Neural progenitor cell (in vitro differentiated cells): Measurements from ENCODE around the gene HSPA9. TPM values are rescaled to one million over a fixed set of nuclear protein-coding genes. Genes with fewer than 3 reads are reported as not detected.
A peak's percentile ranks its signal among the peaks of the same experiment; 100 is the strongest.

ENCODE experiments used
- DNase-seq: peaks from one replicate; pipeline ENCODE4 v3.0.0-alpha.2; 2016; ENCODE audit warnings: low spot score
- H2AFZ ChIP-seq: fragments of 200-600 bp; sonication (generic); replicated peaks from 2 replicates; pipeline ENCODE4 v1.6.1; 2016; ENCODE audit warnings: antibody characterized with exemption
- H3F3A ChIP-seq: fragments of 200-600 bp; sonication (generic); 2 replicates; pipeline ENCODE4 v1.6.1; 2016; ENCODE audit warnings: antibody characterized with exemption, low read depth
- H3K27ac ChIP-seq: fragments of 200-600 bp; sonication (generic); 2 replicates; pipeline ENCODE4 v1.5.1; 2016; ENCODE audit warnings: mild to moderate bottlenecking
- H3K27me3 ChIP-seq: fragments of 200-600 bp; sonication (generic); 2 replicates; pipeline ENCODE4 v1.6.1; 2016; ENCODE audit warnings: mild to moderate bottlenecking, moderate library complexity
- H3K36me3 ChIP-seq: fragments of 200-600 bp; sonication (generic); 2 replicates; pipeline ENCODE4 v1.5.1; 2016
- H3K4me1 ChIP-seq: fragments of 200-600 bp; sonication (generic); 2 replicates; pipeline ENCODE4 v1.6.1; 2016; ENCODE audit warnings: mixed run types
- H3K4me2 ChIP-seq: fragments of 200-600 bp; sonication (generic); 2 replicates; pipeline ENCODE4 v1.6.1; 2016
- H3K4me3 ChIP-seq: fragments of 200-600 bp; sonication (generic); 2 replicates; pipeline ENCODE4 v1.5.1; 2016
- H3K79me2 ChIP-seq: fragments of 200-600 bp; sonication (generic); 2 replicates; pipeline ENCODE4 v1.6.1; 2016; ENCODE audit warnings: low read depth
- H3K9ac ChIP-seq: fragments of 200-600 bp; sonication (generic); 2 replicates; pipeline ENCODE4 v1.6.1; 2016
- H3K9me3 ChIP-seq: fragments of 200-600 bp; sonication (generic); 2 replicates; pipeline ENCODE4 v1.5.1; 2016; ENCODE audit warnings: low read depth
- H4K20me1 ChIP-seq: fragments of 200-600 bp; sonication (generic); 2 replicates; pipeline ENCODE4 v1.6.1; 2016; ENCODE audit warnings: low read depth
- H3K27ac Mint-ChIP-seq: 3 replicates; pipeline ENCODE4 v1.8.0; 2021; ENCODE audit warnings: mixed read lengths
- H3K27me3 Mint-ChIP-seq: 2 replicates; pipeline ENCODE4 v1.8.0; 2022; ENCODE audit warnings: low read depth, mild to moderate bottlenecking, inconsistent platforms, moderate library complexity, mixed read lengths; ENCODE audit not compliant: insufficient read depth
- H3K36me3 Mint-ChIP-seq: 3 replicates; pipeline ENCODE4 v1.8.0; 2021; ENCODE audit warnings: mixed read lengths
- H3K4me1 Mint-ChIP-seq: 3 replicates; pipeline ENCODE4 v1.8.0; 2021; ENCODE audit warnings: mixed read lengths
- H3K4me3 Mint-ChIP-seq: 3 replicates; pipeline ENCODE4 v1.8.0; 2021; ENCODE audit warnings: mild to moderate bottlenecking, moderate library complexity, mixed read lengths
- H3K9me3 Mint-ChIP-seq: 3 replicates; pipeline ENCODE4 v1.8.0; 2020; ENCODE audit warnings: mixed read lengths
- EZH2 ChIP-seq: fragments of 200-600 bp; sonication (generic); IDR thresholded peaks from 2 replicates; pipeline ENCODE4 v1.6.1; 2017; ENCODE audit warnings: antibody characterized with exemption, mild to moderate bottlenecking, moderate library complexity
- EZH2phosphoT487 ChIP-seq: fragments of 200-600 bp; sonication (generic); IDR thresholded peaks from 2 replicates; pipeline ENCODE4 v1.6.1; 2017; ENCODE audit warnings: antibody characterized with exemption
- total RNA-seq: library from RNA; depleted of rRNA; stranded (reverse); fragments of >200 nt; gene quantifications from 2 replicates; pipeline ENCODE4 v1.2.3, GENCODE V29; 2015; ENCODE audit warnings: low replicate concordance
- TF ChIP-seq, protein P1 (sequence below): fragments of 200-600 bp; sonication (generic); IDR thresholded peaks from 2 replicates; pipeline ENCODE4 v1.5.1; 2017; ENCODE audit warnings: antibody characterized with exemption, mild to moderate bottlenecking

HSPA9 gene
- total RNA-seq, 1 donor from 2014 or later, result 259 TPM

DNA sequence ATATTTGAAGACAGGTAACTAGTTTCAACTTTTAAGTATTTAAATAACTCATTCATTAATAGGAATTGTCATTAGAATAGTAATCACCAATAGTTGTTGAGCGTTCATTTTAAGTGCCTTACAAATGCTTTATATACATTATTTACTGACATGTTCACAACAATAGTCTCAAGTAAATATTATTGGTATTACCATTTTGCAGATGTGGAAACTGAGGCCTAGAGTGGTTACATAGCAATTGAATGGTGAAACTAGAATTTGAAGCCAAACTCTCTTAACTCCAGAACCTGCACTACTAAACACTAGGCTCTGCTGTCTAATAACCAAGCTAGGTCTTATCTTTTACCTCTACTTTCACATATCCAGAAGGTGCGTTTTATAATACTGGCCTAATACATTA lies 4.8 kb upstream of the HSPA9 start:
- Mint-ChIP-seq H3K27me3 (peaks cover 4% of the 10 kb centered on the region), H3K4me3 (no peak overlapping the region), H3K9me3 (no peaks in the 10 kb centered on the region), H3K36me3 (no peaks in the 10 kb centered on the region), H3K4me1 (peaks cover 5% of the 10 kb centered on the region), H3K27ac (no peak overlapping the region)
- no peak overlapping the region for H3K9ac ChIP-seq
- H3K4me3 ChIP-seq, result no peak overlapping the region
- H3K4me2 ChIP-seq, result no peak overlapping the region
- TF ChIP-seq, protein P1, sequence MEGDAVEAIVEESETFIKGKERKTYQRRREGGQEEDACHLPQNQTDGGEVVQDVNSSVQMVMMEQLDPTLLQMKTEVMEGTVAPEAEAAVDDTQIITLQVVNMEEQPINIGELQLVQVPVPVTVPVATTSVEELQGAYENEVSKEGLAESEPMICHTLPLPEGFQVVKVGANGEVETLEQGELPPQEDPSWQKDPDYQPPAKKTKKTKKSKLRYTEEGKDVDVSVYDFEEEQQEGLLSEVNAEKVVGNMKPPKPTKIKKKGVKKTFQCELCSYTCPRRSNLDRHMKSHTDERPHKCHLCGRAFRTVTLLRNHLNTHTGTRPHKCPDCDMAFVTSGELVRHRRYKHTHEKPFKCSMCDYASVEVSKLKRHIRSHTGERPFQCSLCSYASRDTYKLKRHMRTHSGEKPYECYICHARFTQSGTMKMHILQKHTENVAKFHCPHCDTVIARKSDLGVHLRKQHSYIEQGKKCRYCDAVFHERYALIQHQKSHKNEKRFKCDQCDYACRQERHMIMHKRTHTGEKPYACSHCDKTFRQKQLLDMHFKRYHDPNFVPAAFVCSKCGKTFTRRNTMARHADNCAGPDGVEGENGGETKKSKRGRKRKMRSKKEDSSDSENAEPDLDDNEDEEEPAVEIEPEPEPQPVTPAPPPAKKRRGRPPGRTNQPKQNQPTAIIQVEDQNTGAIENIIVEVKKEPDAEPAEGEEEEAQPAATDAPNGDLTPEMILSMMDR, result no peak
- TF ChIP-seq EZH2phosphoT487 (no peak), EZH2 (no peak)
- peaks cover 20% of the 10 kb centered on the region for H3F3A ChIP-seq
- H3K9me3 ChIP-seq, result no peaks in the 10 kb centered on the region
- no peaks in the 10 kb centered on the region for H3K4me1 ChIP-seq
- H4K20me1 ChIP-seq, result peaks cover under 1% of the 10 kb centered on the region
- no peak for DNase-seq
- H2AFZ ChIP-seq, result no peak overlapping the region
- peaks cover 2% of the 10 kb centered on the region for H3K79me2 ChIP-seq
- H3K27me3 ChIP-seq, result no peaks in the 10 kb centered on the region
- no peaks in the 10 kb centered on the region for H3K36me3 ChIP-seq
- H3K27ac ChIP-seq, result no peak overlapping the region

DNA sequence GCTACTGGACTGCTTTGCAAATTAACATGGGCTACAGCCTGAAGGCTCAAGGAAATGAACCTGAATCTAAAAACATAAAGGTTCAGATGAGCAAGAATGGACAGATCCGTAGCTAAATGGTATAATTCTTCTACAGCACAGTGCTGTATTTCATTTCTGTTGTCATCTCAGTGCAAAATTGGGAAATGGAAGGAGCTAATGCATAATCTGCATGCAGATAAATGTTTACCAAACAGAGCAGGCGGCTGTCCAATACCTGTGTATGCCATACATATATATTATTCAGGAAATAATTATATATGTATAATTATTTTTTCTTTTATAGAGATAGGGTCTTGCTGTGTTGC lies 4.3 kb upstream of the HSPA9 start:
- H3K9me3 ChIP-seq, result no peaks in the 10 kb centered on the region
- H3K4me2 ChIP-seq, result no peak overlapping the region
- H3F3A ChIP-seq, result peaks cover 25% of the 10 kb centered on the region
- no peaks in the 10 kb centered on the region for H3K27me3 ChIP-seq
- DNase-seq, result no peak
- no peak overlapping the region for H3K9ac ChIP-seq
- peaks cover 4% of the 10 kb centered on the region for H3K27me3 Mint-ChIP-seq
- no peak overlapping the region for H3K4me3 Mint-ChIP-seq
- H3K4me1 ChIP-seq, result no peaks in the 10 kb centered on the region
- H3K27ac Mint-ChIP-seq, result peak overlapping the region; percentile 37
- H3K36me3 ChIP-seq, result no peaks in the 10 kb centered on the region
- H3K36me3 Mint-ChIP-seq, result no peaks in the 10 kb centered on the region
- TF ChIP-seq, protein P1, result no peak
- H3K79me2 ChIP-seq, result peaks cover 7% of the 10 kb centered on the region
- no peaks in the 10 kb centered on the region for H3K9me3 Mint-ChIP-seq
- no peak overlapping the region for H3K27ac ChIP-seq
- H2AFZ ChIP-seq, result no peak overlapping the region
- no peak overlapping the region for H3K4me3 ChIP-seq
- H4K20me1 ChIP-seq, result peaks cover 6% of the 10 kb centered on the region
- H3K4me1 Mint-ChIP-seq, result peaks cover 9% of the 10 kb centered on the region

DNA sequence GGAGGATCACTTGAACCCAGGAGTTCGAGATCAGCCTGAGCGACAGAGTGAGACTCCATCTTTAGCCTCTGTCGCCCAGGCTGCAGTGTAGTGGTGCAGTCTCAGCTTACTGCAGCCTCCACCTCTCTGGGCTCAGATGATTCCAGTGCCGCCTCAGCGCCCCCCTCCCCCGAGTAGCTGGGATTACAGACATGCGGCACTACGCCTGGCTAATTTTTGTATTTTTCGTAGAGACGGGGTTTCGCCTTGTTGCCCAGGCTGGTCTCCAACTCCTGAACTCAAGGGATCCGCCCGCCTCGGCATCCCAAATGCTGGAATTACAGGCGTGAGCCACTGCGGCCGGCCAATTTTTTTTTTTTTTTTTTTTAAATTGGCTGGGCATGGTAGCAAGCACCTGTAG lies 2.3 kb upstream of the HSPA9 start:
- Histone ChIP-seq H3K9ac (no peak overlapping the region), H3K4me2 (no peak overlapping the region), H3K36me3 (peaks cover 2% of the 10 kb centered on the region), H3K4me1 (peaks cover 7% of the 10 kb centered on the region), H4K20me1 (peaks cover 10% of the 10 kb centered on the region), H2AFZ (no peak overlapping the region), H3K27ac (no peak overlapping the region), H3K4me3 (no peak overlapping the region), H3F3A (peaks cover 28% of the 10 kb centered on the region), H3K79me2 (peaks cover 28% of the 10 kb centered on the region), H3K9me3 (no peaks in the 10 kb centered on the region), H3K27me3 (no peaks in the 10 kb centered on the region)
- H3K4me1 Mint-ChIP-seq, result peaks cover 17% of the 10 kb centered on the region
- TF ChIP-seq EZH2, result no peak
- TF ChIP-seq, protein P1, result no peak
- TF ChIP-seq EZH2phosphoT487, result no peak
- H3K4me3 Mint-ChIP-seq, result peak overlapping the region; percentile 52
- no peak for DNase-seq
- no peak overlapping the region for H3K27ac Mint-ChIP-seq
- H3K9me3 Mint-ChIP-seq, result no peaks in the 10 kb centered on the region
- peaks cover 4% of the 10 kb centered on the region for H3K27me3 Mint-ChIP-seq
- H3K36me3 Mint-ChIP-seq, result peaks cover 7% of the 10 kb centered on the region
